ENCODE results near the gene PABPN1L. TPM values are rescaled to one million over a fixed set of nuclear protein-coding genes. Genes with fewer than 3 reads are reported as not detected.
"Not testable (repeated sequence)": the region's sequence is repeated elsewhere in the genome, so short reads cannot be mapped to it uniquely, and the experiment has no call there.

The PABPN1L gene
- total and polyA plus RNA-seq, 2 donors from 2014 or later: not detected

DNA sequence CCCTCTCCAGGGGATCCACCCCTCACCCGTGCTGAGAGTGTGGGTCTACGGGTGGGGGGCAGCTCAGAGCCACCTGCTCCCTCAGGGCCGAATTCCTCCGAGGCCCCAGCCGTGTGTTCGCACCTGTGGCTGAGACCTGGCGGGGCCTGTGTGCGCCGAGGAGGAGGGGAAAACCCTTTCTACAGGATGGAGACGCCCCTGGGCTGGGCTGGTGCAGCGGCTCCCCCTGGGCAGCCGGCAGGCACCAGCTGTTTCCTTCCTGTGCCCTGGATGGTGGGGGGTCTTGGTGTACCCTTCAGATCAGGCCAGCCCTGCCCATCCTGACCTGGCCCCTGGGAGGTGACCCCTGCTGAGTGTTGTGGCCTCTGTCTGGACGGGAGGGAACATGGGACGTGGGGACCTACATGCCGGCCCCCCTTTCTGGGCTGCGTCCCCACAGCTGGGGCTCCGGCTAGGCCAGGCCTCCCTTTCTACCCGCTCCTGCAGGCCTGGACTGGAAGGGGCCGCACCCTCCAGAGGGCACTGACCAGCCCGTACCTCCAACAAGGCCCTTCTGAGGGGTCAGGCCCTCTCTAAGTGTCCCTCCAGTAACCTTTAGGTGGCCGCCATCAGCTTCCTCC is 28.3 kb upstream of the PABPN1L start:
- no peak overlapping the region for H3K9ac ChIP-seq (ENCODE audit: low read length in 3 of 3)
- H3K36me3 ChIP-seq (ENCODE audit: control insufficient read depth in 2 of 3, insufficient read depth in 3 of 3, low read length in 3 of 3): no peaks in the 10 kb centered on the region
- intact Hi-C loops (cut with DNase I): no loop called here
- no peak overlapping the region for H3K4me3 ChIP-seq (ENCODE audit: low read length in 3 of 3)
- H3K27me3 ChIP-seq (ENCODE audit: control insufficient read depth, insufficient read depth, low read length): no peaks in the 10 kb centered on the region
- no peak for FAIRE-seq
- no peak for DNase-seq
- no peaks in the 10 kb centered on the region for H3K4me1 ChIP-seq (ENCODE audit: control insufficient read depth in 2 of 3, insufficient read depth in 2 of 3, low read depth in 1 of 3, low read length in 3 of 3)
- no peak overlapping the region for H3K27ac ChIP-seq (ENCODE audit: low read depth in 2 of 2, low read length in 2 of 2)
- no peaks in the 10 kb centered on the region for H3K9me3 ChIP-seq (ENCODE audit: control insufficient read depth in 2 of 3, insufficient read depth in 1 of 3, low read length in 3 of 3)
- TF ChIP-seq, protein P1, sequence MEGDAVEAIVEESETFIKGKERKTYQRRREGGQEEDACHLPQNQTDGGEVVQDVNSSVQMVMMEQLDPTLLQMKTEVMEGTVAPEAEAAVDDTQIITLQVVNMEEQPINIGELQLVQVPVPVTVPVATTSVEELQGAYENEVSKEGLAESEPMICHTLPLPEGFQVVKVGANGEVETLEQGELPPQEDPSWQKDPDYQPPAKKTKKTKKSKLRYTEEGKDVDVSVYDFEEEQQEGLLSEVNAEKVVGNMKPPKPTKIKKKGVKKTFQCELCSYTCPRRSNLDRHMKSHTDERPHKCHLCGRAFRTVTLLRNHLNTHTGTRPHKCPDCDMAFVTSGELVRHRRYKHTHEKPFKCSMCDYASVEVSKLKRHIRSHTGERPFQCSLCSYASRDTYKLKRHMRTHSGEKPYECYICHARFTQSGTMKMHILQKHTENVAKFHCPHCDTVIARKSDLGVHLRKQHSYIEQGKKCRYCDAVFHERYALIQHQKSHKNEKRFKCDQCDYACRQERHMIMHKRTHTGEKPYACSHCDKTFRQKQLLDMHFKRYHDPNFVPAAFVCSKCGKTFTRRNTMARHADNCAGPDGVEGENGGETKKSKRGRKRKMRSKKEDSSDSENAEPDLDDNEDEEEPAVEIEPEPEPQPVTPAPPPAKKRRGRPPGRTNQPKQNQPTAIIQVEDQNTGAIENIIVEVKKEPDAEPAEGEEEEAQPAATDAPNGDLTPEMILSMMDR (IDR thresholded peaks at IDR 0.05; ENCODE audit: borderline replicate concordance, extremely low read depth, insufficient read depth): no peak

DNA sequence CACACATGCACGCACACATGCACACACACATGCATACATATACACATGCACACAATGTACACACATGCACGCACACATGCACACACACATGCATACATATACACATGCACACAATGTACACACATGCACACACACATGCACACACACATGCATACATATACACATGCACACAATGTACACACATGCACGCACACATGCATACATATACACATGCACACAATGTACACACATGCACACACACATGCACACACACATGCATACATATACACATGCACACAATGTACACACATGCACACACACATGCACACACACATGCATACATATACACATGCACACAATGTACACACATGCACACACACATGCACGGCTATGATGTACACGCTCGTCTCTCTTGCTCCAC is 27.8 kb upstream of the PABPN1L start:
- H3K9ac ChIP-seq (ENCODE audit: low read length in 3 of 3); H3K9me3 ChIP-seq (ENCODE audit: control insufficient read depth in 2 of 3, insufficient read depth in 1 of 3, low read length in 3 of 3); H3K36me3 ChIP-seq (ENCODE audit: control insufficient read depth in 2 of 3, insufficient read depth in 3 of 3, low read length in 3 of 3); H3K4me1 ChIP-seq (ENCODE audit: control insufficient read depth in 2 of 3, insufficient read depth in 2 of 3, low read depth in 1 of 3, low read length in 3 of 3); intact Hi-C loops (cut with DNase I); H3K4me3 ChIP-seq (ENCODE audit: low read length in 3 of 3); H3K27me3 ChIP-seq (ENCODE audit: control insufficient read depth, insufficient read depth, low read length); FAIRE-seq; H3K27ac ChIP-seq (ENCODE audit: low read depth in 2 of 2, low read length in 2 of 2); DNase-seq: not testable (repeated sequence)

DNA sequence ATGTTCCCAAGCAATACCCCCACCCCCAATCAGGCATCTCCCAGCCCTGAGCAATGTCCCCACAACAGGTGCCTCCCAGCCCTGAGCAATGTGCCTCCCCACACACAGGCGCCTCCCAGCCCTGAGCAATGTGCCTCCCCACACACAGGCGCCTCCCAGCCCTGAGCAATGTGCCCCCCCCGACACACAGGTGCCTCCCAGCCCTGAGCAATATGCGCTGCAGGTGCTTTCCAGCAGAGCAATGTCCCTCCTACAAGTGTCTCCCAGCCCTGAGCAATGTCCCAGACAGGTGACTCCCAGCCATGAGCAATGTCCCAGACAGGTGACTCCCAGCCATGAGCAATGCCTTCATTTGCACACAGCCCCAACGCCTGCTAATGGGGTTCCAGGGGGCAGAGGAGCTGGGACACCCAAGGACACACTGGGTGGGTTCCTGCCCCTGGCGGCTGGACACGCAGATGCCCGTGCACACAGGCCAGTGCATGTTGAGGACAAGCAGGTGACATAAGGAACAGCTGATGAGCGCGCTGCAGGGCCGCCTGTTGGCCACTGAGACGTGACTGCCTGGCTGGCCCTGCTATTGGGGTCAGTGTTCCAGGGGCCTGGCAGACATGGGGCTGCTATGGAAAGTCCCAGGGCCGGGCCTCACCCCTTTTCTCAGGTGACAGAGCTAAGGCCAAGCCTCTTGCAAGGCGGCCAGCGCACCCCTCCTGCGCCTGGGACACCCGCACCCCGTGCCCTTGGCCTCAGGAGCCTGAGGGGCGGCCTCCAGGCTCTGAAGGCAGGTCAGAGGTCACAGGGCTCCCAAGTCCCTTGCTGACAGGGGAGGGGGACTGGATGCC is 26.9 kb upstream of the PABPN1L start:
- no peak for FAIRE-seq
- no peak overlapping the region for H3K9ac ChIP-seq (ENCODE audit: low read length in 3 of 3)
- H3K27me3 ChIP-seq (ENCODE audit: control insufficient read depth, insufficient read depth, low read length): no peaks in the 10 kb centered on the region
- TF ChIP-seq, protein P1 (IDR thresholded peaks at IDR 0.05; ENCODE audit: borderline replicate concordance, extremely low read depth, insufficient read depth): no peak
- no peaks in the 10 kb centered on the region for H3K4me1 ChIP-seq (ENCODE audit: control insufficient read depth in 2 of 3, insufficient read depth in 2 of 3, low read depth in 1 of 3, low read length in 3 of 3)
- no peaks in the 10 kb centered on the region for H3K9me3 ChIP-seq (ENCODE audit: control insufficient read depth in 2 of 3, insufficient read depth in 1 of 3, low read length in 3 of 3)
- no peak overlapping the region for H3K27ac ChIP-seq (ENCODE audit: low read depth in 2 of 2, low read length in 2 of 2)
- H3K36me3 ChIP-seq (ENCODE audit: control insufficient read depth in 2 of 3, insufficient read depth in 3 of 3, low read length in 3 of 3): no peaks in the 10 kb centered on the region
- intact Hi-C loops (cut with DNase I): no loop called here
- no peak for DNase-seq
- no peak overlapping the region for H3K4me3 ChIP-seq (ENCODE audit: low read length in 3 of 3)

DNA sequence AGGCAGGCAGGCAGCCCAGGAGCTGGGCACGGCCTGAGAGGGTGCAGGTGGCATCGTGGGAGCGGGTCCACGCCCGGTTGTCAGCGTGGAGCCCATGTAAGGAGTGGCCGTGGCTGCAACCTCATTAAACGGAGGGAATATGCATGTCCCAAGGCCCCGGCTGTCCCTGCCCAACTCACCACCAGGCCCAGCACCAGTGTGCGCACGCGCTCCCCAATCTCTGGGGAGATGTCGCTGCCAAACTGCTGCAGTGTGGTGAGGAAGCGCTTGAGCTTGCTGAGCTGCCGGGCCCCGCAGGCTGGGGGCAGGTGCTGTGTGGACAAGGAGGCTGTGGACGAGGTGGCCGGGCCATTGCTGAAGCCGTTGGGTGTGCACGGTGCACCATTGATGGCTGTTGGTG is 25.6 kb upstream of the PABPN1L start:
- H3K9ac ChIP-seq (ENCODE audit: low read length in 3 of 3): no peak overlapping the region
- FAIRE-seq (no peak), DNase-seq (no peak)
- H3K27ac ChIP-seq (ENCODE audit: low read depth in 2 of 2, low read length in 2 of 2): no peak overlapping the region
- H3K36me3 ChIP-seq (ENCODE audit: control insufficient read depth in 2 of 3, insufficient read depth in 3 of 3, low read length in 3 of 3): no peaks in the 10 kb centered on the region
- intact Hi-C loops (cut with DNase I): no loop called here
- no peak overlapping the region for H3K4me3 ChIP-seq (ENCODE audit: low read length in 3 of 3)
- TF ChIP-seq, protein P1 (IDR thresholded peaks at IDR 0.05; ENCODE audit: borderline replicate concordance, extremely low read depth, insufficient read depth): no peak
- H3K27me3 ChIP-seq (ENCODE audit: control insufficient read depth, insufficient read depth, low read length): no peaks in the 10 kb centered on the region
- no peaks in the 10 kb centered on the region for H3K4me1 ChIP-seq (ENCODE audit: control insufficient read depth in 2 of 3, insufficient read depth in 2 of 3, low read depth in 1 of 3, low read length in 3 of 3)
- no peaks in the 10 kb centered on the region for H3K9me3 ChIP-seq (ENCODE audit: control insufficient read depth in 2 of 3, insufficient read depth in 1 of 3, low read length in 3 of 3)
